ENCODE results near the gene ATP2B2.

The ATP2B2 gene

DNA sequence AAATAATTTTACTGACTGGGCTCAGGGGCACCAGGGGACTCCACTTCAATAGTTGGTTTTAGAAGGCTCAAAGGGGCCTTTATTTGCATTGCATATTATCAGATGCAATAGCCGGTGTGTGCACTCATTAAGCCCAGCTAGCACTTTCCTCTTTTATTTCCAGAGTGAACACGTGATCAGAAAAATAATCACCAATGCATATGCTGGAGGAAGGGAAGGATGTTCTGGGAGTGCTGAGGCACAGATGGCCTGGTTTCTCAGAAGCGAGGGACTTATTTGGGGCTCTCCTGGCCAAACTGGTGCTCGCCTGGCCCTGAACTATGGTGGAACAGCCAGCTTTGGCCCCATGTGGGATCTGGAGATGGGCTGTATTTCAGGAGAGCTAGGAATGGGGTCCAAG, 124.0 kb downstream of the ATP2B2 start:
- no peak for DNase-seq (ENCODE audit: low read depth)

DNA sequence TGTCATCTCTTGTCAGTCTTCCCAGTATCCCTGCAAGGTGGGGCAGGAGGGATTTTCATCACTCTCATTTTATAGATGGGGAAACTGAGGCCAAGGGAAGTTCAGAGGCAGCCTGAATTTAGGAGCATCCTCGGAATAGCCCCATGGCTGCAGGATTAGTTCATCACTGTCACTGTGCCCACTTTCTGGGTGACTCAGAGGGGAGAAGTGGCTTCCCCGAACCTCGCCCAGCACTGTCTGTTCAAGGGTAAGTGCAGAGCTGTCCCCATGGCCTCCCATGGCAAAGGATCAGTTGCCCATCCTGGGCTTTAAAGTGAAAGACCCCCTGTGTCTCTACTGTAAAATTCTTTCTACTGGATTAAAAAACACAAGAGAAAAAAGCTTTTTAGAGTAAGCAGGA, 124.5 kb downstream of the ATP2B2 start:
- no peak for DNase-seq (ENCODE audit: low read depth)

DNA sequence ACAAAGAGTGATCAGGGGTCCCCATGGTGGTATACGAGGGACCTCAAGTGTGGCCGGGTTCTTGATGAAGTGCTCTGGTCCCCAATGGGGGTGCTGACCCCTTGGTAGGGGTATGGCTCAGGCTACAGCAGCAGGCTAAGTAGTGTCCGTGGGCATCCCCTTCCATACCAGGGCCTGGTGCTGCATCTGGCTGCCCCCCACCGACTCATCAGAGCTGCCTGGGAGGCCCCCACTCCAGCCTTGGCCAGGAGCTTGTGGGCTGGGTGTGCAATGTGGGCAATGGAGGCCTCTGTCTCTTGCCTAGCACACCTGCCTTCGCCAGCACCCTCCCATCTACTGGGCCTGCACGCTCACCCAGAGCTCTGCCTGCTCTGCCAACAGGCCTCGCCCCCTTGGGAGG, 125.4 kb downstream of the ATP2B2 start:
- DNase-seq (ENCODE audit: low read depth), result no peak

DNA sequence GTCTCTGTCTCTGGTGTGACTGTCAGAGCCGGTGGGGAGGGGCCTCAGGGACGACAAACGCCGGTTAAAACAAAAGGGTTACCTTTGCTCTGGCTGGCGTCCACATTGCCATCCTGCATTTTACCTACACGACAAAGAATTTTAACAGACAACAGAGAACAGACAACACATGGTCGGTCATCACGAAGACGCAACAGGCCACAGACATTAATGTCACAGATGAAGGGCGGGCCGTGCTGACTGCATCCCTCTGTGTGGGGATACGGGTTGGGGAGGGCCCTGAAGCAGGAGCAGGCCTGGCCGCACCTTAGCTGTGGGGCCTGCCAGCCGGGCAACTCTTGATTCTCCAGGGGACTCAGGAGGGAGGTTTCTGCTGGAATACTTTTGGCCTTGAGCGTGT, 126.2 kb downstream of the ATP2B2 start:
- no peak for DNase-seq (ENCODE audit: low read depth)

DNA sequence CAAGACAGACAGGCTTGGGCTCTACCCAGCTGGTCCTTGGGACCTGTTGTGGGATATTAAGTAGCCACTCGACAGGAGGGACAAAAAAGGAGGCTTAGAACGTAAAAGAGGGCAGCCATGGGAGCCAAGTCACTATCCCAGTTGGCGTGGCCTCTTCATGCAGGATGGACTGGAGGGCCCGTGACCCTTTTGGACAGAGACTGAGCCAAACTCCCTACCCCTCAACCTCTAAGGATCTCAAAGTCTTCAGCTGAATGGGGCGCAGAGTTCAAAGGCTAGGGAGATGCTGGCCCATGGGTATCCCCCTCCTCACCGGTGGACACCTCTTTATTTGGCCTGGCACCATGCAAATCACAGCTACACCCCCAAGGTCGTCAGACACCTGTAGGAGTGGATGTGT, 126.6 kb downstream of the ATP2B2 start:
- no peak for DNase-seq (ENCODE audit: low read depth)

DNA sequence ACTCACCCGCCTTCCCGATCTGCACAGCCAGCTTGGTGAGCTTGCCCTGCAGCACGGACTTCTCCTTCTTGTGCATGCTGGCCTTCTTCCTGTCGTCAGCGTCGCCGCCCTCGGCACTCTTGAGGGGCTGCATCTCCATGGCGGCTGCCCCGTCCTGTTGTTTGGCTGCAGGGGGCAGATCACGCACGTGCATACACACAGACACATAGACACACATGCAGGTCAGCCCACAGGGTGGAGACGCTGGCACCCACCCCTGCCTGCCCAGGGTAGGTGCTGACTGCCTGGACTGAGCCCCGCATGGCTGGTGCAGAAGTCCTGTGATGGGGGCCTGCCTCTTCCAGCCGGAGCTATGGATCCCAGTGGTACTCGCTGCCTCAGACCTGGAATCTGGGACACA, 127.1 kb downstream of the ATP2B2 start:
- no peak for DNase-seq (ENCODE audit: low read depth)

DNA sequence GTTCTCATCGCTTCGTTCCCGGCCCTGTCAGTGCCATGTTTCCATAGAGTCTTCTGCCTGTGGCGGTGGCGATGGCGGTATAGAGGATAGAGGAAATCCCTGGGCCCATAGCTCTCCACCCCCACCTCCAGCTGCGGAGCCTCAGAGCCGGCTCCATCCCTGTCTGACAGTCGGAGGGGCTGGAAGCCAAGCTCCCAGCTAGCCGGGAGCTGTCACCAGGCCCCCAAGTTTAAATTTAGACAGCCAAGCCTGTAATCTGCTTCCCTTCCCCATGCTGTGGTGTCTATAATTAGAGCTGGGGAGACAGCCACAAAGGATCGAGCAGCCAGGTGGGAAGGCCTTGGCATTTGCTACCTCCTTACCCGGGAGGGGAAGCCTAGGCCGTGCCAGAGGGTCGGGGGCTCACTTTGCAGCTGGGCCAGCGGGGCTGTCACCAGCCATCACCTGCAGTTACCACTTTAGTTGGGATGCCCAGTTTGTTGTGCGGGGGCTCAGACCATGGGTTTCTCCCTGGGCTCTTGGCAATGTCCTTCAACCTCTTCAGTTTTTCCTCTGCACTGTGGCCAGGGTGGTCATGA, 128.1 kb downstream of the ATP2B2 start:
- no peak for DNase-seq (ENCODE audit: low read depth)

DNA sequence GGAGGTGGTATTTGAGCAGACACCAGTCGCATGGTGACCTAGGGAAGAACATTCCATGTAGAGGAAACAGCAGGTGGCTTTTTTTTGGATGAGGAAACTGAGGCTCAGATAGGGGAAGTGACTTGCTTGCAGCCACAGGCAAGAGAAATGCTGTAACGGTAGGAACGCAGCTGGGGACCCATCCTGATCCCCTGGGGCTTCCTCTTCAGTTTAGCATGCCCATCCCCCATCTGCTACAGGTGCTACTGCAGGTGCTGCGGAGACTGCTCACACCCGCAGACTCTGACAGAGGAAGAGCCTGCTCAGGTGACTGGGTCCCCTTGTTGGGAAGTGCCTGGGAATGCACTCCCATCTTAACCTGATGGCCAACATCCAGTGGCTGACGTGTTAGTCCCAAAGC, 129.0 kb downstream of the ATP2B2 start:
- no peak for DNase-seq (ENCODE audit: low read depth)

DNA sequence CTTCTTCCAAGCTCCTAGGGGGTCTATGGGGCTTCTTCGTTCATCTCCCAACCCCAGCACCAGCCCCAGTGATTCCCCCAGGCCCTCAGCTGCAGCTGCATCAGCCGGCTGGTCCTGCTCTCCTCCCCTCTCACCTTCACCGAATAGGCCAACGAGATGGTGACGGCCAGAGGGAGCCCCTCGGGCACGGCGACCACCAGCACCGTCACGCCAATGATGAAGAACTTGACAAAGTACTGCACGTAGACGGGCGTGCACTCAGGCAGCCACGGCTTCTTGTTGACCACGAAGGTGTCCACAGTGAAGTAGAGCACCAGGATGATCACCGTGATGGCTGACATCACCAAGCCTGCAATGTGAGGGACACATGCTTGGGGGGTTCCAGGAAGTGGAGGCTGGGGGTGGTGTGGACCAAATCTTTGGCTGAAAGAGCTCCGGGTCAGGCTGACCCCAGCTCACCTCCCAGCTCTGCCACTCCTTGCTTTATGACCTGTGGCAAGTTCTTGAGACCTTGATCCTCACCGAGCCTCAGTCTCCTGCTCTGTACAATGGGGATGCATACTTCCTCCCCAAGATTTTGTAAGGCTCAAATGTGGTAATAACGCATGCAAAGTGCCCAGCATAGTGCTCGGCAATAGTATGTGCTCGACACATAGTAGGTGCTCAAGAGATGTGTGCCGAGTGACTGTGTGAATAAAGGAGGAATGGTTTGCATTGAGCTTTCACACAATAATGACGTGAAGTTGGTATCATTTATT, 129.9 kb downstream of the ATP2B2 start:
- DNase-seq (ENCODE audit: low read depth), result no peak

DNA sequence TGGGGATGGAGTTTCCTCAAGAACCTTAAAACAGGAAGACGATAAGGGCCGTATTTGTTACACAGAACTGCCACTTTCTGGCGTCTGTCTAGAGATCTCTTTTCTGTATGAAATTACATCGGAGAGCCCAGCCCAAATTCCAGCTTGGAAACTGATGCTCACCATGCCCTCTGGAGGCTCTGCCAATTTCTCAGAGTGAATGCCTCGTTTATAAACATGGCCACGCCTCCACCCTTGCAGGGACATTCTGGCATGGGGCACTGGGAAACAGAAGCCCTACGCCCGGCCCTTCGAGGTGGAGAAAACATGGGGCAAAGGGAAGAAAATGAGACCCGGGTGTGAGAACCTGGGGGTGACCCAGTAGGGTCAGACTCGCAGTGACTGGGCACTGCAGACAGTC, 131.1 kb downstream of the ATP2B2 start:
- no peak for DNase-seq (ENCODE audit: low read depth)

DNA sequence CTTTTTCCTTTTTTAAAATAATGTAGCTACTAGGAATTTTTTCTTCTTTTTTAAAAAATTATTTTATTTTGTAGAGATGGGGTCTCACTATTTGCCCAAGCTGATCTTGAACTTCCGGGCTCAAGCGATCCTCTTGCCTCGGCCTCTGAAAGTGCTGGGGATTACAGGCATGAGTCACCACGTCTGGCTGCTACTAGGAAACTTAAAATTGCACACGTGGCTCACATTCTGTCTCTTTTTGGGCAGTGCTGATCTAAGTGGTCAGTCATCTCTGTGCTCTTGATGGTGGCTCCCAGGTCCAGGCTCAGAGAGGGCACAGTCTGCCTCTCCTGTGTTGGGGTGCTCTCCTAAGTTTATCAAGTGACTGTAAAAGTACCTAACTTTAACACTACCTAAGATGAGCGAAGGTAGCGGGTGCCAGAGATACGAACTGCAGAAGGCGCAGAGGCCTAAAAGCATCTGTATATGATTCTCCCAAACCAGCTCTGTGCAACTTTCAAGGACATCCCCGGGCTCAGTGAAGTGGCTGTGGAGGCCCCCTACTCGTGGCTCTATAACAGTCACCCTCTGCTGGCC, 131.6 kb downstream of the ATP2B2 start:
- DNase-seq (ENCODE audit: low read depth), result no peak

DNA sequence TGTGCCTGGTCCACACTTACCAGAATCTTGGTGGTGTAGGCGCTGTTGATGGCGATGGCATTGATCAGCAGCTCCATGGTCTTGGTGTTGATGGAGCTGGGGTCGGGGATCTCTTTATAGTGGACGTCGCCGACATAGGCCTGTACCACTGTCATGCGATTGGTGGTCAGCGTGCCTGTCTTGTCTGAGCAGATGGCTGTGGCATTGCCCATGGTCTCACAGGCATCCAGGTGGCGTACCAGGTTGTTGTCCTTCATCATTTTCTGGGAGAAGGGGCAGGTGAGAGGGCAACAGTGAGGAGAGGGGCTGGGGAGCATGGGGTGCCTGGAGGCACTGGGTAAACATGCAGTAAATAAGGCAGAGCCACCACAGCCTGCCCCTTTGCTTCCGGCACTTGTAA, 133.6 kb downstream of the ATP2B2 start:
- DNase-seq (ENCODE audit: low read depth), result no peak

DNA sequence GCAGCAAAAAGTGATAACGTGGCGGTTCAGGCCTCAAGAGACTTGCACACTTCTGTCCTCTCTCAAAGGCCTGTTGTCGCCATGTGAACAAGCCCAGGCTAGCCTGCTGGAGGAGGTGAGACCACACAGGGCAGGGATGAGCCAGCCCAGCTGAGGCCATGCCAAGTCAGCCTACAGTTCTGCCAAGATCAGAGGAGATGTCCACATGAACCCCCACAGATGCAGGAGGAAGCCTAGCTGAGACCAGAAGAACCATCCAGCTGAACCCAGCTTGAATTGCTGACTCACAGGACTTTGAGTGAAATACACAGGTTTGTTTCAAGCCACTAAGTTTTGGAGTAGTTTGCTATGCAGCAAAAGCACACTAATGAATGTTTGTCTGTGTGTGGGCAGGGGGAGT, 134.2 kb downstream of the ATP2B2 start:
- DNase-seq (ENCODE audit: low read depth), result no peak

DNA sequence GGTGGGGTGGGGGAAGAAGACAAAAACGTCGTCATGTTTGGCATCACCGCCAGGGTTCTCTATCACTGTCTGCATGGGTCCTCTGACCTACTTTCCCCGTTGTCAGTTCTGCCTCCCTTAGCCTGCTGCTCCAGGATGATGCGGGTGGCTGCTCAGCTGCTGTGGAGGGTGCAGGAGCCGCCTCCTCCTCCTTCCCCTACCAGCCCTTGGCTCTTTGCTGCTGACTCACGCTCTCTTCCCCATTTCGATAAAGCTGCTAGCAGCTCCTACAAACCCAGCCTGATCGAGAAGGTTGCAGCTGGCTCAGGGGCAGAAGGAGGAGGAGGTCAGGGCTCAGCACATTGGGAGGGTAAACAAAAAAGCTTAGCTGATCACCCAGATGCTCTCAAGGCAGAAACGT, 135.0 kb downstream of the ATP2B2 start:
- DNase-seq (ENCODE audit: low read depth), result no peak

DNA sequence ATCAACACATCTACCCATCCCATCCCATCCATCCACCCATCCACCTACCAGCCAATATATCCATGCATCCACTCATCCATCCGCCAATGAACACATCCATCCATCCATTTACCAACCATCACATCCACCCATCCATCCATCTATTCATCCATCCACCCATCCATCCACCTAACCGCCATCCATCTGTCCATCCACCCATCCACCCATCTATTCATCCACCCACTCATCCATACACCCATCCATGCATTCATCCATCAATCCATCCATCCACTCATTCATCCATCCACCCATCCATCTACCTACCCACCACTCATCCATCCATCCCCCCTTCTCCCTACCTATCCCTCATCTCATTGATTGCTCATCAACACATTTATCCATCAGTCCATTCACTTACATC, 136.9 kb downstream of the ATP2B2 start:
- no peak for DNase-seq (ENCODE audit: low read depth)

DNA sequence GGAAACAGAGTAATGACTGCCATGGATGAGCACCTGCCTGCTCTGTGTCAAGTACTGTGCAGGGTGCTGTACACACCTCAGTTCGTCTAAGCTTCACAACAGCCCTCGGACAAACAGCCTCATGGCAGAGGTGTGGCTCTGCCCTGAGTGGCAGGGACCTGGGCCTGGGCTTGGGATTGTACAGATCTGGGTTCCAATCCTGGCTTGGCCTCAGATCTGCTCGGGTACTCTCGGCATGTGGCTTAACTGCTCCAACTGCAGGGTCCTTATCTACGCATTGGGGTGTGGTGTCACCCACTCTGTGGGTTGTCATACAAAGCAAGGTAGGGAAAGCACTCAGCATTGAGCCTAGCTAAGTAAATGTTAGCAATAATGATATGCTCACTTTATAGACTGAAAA, 137.9 kb downstream of the ATP2B2 start:
- DNase-seq (ENCODE audit: low read depth), result no peak

DNA sequence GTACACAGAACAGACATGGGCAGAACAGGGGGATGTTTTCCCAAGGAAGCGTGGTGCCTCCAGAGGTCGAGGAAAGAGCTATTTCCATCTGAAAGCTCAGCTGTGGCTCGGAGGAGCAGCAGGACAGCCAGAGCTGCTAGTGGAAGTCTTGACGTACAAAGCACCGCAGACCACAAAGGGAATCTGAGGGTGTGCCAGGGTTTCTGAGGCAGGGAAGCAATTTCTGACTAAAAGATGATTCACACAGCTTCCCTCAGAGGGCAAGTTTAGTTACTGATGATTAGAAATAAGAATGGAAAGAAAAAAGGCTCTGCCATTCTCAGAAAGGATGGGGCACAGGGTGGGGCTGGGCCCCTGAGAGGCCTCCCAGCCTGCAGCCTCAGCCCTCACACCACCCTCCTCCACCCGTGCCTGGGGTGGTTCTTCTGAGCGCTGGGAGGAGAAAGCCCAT, 138.7 kb downstream of the ATP2B2 start:
- no peak for DNase-seq (ENCODE audit: low read depth)

DNA sequence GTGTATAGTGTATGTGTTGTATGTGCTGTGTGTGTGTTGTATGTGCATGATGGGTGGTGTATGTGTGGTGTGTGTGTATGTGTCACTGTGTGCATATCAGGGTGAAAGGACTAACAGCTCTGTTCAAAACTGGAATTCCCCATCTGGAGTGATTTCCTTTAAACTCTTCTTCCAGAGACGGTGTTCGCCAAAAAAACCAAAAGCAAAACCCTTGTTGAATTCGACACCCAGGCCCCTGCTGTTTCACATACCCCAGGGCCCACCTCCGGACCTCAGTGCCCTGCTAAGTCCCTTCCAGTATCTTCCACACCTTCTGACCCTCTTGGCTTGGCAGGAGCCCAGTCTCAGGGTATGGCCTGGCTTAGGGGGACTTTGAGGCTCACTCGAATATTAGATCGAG, 139.6 kb downstream of the ATP2B2 start:
- DNase-seq (ENCODE audit: low read depth), result no peak

DNA sequence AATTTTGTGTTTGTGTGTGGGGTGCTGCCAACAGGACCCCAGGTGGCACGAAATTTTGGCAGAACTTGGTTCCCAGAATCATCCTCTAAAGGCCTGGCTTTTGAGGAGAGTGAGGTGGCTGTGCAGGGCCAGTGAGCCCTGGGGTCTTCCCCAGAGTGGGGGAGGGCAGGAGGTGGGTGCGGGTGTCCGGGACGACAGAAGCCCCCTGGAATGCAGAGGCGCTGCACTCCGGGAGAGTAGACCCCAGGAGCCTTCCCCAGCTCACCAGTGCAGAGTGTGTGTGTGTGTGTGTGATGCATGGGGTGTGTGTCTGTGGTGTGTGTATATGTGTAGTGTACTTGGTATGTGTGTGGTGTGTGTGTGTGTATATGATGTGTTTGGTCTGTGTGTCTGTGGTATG, 140.1 kb downstream of the ATP2B2 start:
- DNase-seq (ENCODE audit: low read depth), result no peak

DNA sequence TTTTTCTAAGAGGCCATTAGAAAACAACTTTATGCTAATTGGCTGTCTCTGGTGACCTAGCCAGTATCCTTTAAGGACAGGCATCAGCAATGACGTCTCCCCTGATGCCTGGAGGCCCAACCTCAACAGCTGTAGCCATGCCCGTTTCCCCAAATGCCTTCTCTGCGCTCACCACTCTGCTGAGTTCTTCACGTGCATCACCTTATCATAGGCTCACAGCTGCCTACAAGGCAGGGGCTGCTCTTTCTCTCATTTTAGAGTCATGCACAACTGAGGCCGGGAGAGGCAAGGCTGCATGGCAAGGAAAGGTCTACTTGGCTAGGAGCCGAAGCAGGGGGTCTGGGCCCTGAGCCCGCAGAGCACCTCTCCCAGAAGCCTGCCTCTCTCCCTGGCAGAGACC, 140.6 kb downstream of the ATP2B2 start:
- no peak for DNase-seq (ENCODE audit: low read depth)

DNA sequence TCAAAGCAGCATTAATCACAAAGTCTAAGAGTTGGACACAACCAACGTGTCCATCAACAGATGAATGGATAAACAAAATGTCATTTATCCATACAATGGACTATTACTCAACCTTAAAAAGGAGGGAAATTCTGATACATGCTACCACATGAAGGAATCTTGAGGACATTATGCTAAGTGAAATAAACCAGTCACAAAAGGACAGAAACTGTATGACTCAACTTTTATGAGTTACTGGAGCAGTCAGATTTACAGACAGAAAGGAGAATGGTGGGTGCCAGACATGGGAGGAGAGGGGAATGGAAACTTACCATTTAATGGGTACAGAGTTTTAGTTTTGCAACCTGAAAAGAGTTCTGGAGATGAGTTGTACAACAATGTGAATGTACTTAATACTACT, 141.5 kb downstream of the ATP2B2 start:
- no peak for DNase-seq (ENCODE audit: low read depth)

DNA sequence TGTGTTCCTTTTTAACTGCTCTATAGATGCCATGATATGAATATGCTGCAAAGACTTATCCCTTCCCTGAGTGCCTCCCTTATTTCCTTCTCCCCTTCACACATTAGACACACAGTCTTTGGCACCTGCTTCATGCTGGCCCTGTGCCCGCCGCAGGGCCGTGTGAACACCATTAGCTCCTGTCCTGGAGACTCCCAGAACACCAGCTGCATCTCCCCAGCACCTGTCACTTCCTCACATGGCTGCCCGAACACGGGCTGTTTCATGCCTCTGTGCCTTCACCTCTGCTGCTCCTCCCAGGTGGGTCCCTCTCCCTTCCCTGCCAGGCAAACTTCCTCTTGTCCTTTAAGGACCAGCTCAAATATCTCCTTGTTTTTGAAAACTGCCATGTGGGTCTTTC, 144.0 kb downstream of the ATP2B2 start:
- DNase-seq (ENCODE audit: low read depth), result no peak

DNA sequence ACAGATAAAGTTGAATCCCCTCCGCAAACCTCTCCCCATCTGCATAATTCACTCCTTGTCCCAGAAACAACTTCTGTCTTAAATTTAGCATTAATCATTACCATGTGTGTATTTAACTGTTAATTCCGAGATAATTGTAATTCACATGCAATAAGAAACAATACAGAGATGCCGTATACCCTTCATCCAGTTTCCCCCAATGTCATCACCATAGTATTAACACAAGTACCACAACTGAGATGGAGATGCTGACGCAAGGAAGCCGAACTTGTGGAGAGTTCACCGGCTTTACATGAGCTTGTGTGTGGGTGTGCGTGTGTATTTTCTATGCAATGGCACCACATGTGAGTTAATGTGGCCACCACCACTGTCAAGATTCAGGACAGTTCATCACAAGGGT, 144.9 kb downstream of the ATP2B2 start:
- no peak for DNase-seq (ENCODE audit: low read depth)

DNA sequence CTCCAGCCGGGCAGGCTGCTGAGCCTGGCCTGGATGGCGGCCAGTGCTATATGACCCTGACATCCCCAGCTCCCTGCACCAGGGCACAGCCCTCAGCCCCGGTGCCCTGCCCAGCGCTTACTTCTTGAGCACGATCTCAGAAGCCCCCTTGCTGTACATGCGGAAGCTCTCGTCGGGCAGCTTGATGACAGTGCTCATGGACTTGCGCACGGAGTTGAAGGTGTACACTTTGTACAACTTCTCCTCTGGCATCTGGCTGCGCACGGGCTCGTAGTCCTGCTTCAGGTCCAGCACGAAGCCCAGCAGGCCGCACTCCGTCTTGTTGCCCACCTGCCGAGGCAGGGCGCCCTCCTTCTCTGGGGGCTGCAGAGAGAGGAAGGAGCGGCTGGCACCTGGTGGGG, 145.6 kb downstream of the ATP2B2 start:
- no peak for DNase-seq (ENCODE audit: low read depth)
